Neuronal stem cell (in vitro differentiated cells): ENCODE measurements around the gene VAMP8. TPM values are rescaled to one million over a fixed set of nuclear protein-coding genes. Genes with fewer than 3 reads are reported as not detected.
A peak's percentile ranks its signal among the peaks of the same experiment; 100 is the strongest.

Source experiments
- DNase-seq: peaks from one replicate; pipeline ENCODE4 v3.0.0-alpha.2; 2013; ENCODE audit warnings: low spot score
- H2AFZ ChIP-seq: one replicate; pipeline ENCODE4 v1.6.1; 2013; ENCODE audit warnings: mild to moderate bottlenecking, low read length, inconsistent platforms
- H2AK5ac ChIP-seq: 2 replicates; pipeline ENCODE4 v1.6.1; 2013; ENCODE audit warnings: low read depth, mild to moderate bottlenecking, inconsistent platforms, low read length, moderate library complexity, mixed read lengths
- H2BK120ac ChIP-seq: 2 replicates; pipeline ENCODE4 v1.6.1; 2013; ENCODE audit warnings: low read depth, mild to moderate bottlenecking, inconsistent platforms, low read length, moderate library complexity, mixed read lengths
- H2BK12ac ChIP-seq: one replicate; pipeline ENCODE4 v1.6.1; 2013; ENCODE audit warnings: low read length, inconsistent platforms
- H2BK15ac ChIP-seq: 2 replicates; pipeline ENCODE4 v1.6.1; 2013; ENCODE audit warnings: mild to moderate bottlenecking, low read length, inconsistent platforms, mixed read lengths
- H2BK5ac ChIP-seq: one replicate; pipeline ENCODE4 v1.6.1; 2013; ENCODE audit warnings: inconsistent platforms, mild to moderate bottlenecking, low read length, moderate library complexity
- H3K14ac ChIP-seq: one replicate; pipeline ENCODE4 v1.6.1; 2013; ENCODE audit warnings: low read length, inconsistent platforms
- H3K18ac ChIP-seq: 2 replicates; pipeline ENCODE4 v1.6.1; 2013; ENCODE audit warnings: low read length, inconsistent platforms
- H3K23ac ChIP-seq: 2 replicates; pipeline ENCODE4 v1.6.1; 2013; ENCODE audit warnings: low read depth, mild to moderate bottlenecking, mixed read lengths, low read length, inconsistent platforms; ENCODE audit not compliant: poor library complexity
- H3K27ac ChIP-seq: replicated peaks from 3 replicates; pipeline ENCODE4 v1.5.1; 2013; ENCODE audit warnings: low read length, inconsistent platforms
- H3K27me3 ChIP-seq, 3 experiments: 2 replicates each; pipeline ENCODE4 v1.6.1; 2013; ENCODE audit warnings: low read length in 3 of 3, mild to moderate bottlenecking in 2 of 3, inconsistent platforms in 1 of 3, low read depth in 1 of 3, mixed read lengths in 1 of 3, moderate library complexity in 1 of 3; ENCODE audit not compliant: control insufficient read depth in 3 of 3, insufficient read depth in 3 of 3
- H3K36me3 ChIP-seq, 2 donors: replicated peaks in 1 of 2; 2 replicates each; pipeline ENCODE4 v1.6.1; 2013; ENCODE audit warnings: low read length in 2 of 2; ENCODE audit not compliant: control insufficient read depth in 2 of 2, insufficient read depth in 2 of 2
- H3K4ac ChIP-seq: 2 replicates; pipeline ENCODE4 v1.6.1; 2013; ENCODE audit warnings: inconsistent platforms, mild to moderate bottlenecking, low read length, moderate library complexity
- H3K4me1 ChIP-seq, 2 donors: 1 replicate in 1 of 2; 2 replicates in 1 of 2; pipeline ENCODE4 v1.6.1; 2013; ENCODE audit warnings: low read length in 2 of 2, low read depth in 1 of 2; ENCODE audit not compliant: control insufficient read depth in 2 of 2, insufficient read depth in 1 of 2
- H3K4me2 ChIP-seq: one replicate; pipeline ENCODE4 v1.6.1; 2013; ENCODE audit warnings: mild to moderate bottlenecking, low read length, inconsistent platforms; ENCODE audit not compliant: insufficient read depth, poor library complexity, severe bottlenecking
- H3K4me3 ChIP-seq, 2 donors: 2 replicates each; pipeline ENCODE4 v1.5.1; 2013; ENCODE audit warnings: low read length in 2 of 2, mild to moderate bottlenecking in 2 of 2, inconsistent platforms in 1 of 2, moderate library complexity in 1 of 2
- H3K79me1 ChIP-seq: one replicate; pipeline ENCODE4 v1.6.1; 2013; ENCODE audit warnings: low read depth, mild to moderate bottlenecking, inconsistent platforms, low read length, moderate library complexity
- H3K9ac ChIP-seq: one replicate; pipeline ENCODE4 v1.6.1; 2013; ENCODE audit warnings: mild to moderate bottlenecking, low read depth, low read length, inconsistent platforms; ENCODE audit not compliant: poor library complexity
- H3K9me3 ChIP-seq, 2 donors: replicated peaks in 1 of 2; 2 replicates each; pipeline versions ENCODE3 to v1.6.1; 2013; ENCODE audit warnings: low read length in 2 of 2, mild to moderate bottlenecking in 2 of 2, inconsistent platforms in 1 of 2, low read depth in 1 of 2, mixed read lengths in 1 of 2, moderate library complexity in 1 of 2; ENCODE audit not compliant: control insufficient read depth in 2 of 2, insufficient read depth in 1 of 2
- H4K8ac ChIP-seq: one replicate; pipeline ENCODE4 v1.6.1; 2013; ENCODE audit warnings: low read depth, mild to moderate bottlenecking, inconsistent platforms, low read length, moderate library complexity
- H4K91ac ChIP-seq: one replicate; pipeline ENCODE4 v1.6.1; 2013; ENCODE audit warnings: low read length, low read depth, mild to moderate bottlenecking, inconsistent platforms; ENCODE audit not compliant: poor library complexity
- WGBS, 2 donors: extraction: QIAGEN DNeasy Blood & Tissue Kit; methylation state at CpG; one replicate each; pipeline ENCODE4 v1.1.7; 2013; ENCODE audit warnings: missing lambda C conversion rate in 2 of 2, mixed read lengths in 1 of 2; ENCODE audit not compliant: insufficient read length in 2 of 2, insufficient replicate concordance in 1 of 2; ENCODE audit errors: extremely low coverage in 2 of 2; 5-methylcytosine and 5-hydroxymethylcytosine counted together
- polyA plus RNA-seq, 2 experiments: library from polyadenylated mRNA; stranded (reverse); fragments of 200-250 nt; gene quantifications; one replicate each; pipeline ENCODE4 v1.2.3, GENCODE V29; 2013

Gene VAMP8
- 4.0 TPM for polyA plus RNA-seq (2013, experiment 1 of 2)
- 4.0 TPM for polyA plus RNA-seq (2013, experiment 2 of 2)

DNA sequence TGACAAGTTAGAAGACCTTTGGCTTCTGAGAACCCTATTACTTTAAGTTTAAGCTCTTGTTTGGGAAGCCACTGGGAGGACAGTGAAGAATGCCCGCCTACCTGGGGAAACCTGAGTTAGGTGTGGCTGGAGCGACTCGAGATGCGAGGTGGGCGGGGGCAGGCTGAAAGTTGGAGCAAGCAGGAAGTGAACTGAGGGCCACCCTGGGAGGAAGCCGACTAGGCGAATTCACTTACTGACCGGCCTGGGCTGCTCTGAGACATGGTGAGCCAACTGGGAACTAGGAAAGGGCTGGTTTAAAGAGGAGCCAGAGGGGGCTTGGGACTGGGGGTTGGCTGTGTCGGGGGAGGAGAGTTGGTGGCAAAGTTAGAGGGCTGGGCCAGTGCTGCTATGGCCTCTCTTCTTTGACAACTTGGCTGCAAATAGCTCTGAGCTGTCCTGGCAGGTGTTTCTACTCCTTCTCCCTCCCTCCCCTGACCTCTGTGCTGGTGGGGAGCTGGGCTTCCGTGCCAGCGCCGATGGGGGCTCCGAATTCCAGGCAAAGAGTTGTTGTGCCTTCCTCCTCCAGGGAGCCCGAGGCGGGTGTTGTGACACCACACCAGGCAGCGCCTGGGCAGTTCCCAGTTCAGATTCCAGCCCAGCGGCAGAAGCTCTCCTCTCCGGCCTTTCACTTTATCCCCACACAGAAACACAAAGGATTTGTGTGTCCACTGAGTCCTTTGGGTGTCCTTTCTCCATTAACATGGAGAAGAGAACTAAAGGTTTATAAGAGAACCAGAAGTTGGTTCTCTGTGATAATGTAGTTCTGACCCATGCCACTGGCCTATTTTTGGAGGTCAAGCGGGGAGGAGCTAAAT is at the start of gene VAMP8:
Gene VAMP8 (plus strand): TSS at position 201 of the 857 bp plus-strand sequence. CDS start 61 bp downstream, at position 262.
- no peak within 1 kb of the TSS for H3K14ac ChIP-seq
- peak within 1 kb of the TSS; percentile 93 for H2AFZ ChIP-seq
- no peak within 1 kb of the TSS for H2AK5ac ChIP-seq
- H3K9ac ChIP-seq = no peak within 1 kb of the TSS
- no peak within 1 kb of the TSS for H3K4me3 ChIP-seq
- no CpG with 5 or more reads among the region's 19 CpGs for WGBS, 2 donors
- no peak within 1 kb of the TSS for H2BK5ac ChIP-seq
- H2BK12ac ChIP-seq = no peak within 1 kb of the TSS
- H3K36me3 ChIP-seq = no peaks in the 10 kb centered on the region
- no peak for DNase-seq
- peaks cover 15 to 26% of the 10 kb centered on the region in 2 donors for H3K4me1 ChIP-seq
- H3K27me3 ChIP-seq = peaks cover 0 to 4% (median 2%) of the 10 kb centered on the region in 3 experiments
- no peak within 1 kb of the TSS for H2BK15ac ChIP-seq
- H3K27ac ChIP-seq = no peak within 1 kb of the TSS
- H3K18ac ChIP-seq = peak within 1 kb of the TSS; percentile 76
- no peak within 1 kb of the TSS for H4K91ac ChIP-seq
- H4K8ac ChIP-seq = no peak within 1 kb of the TSS
- H2BK120ac ChIP-seq = no peak within 1 kb of the TSS
- H3K4ac ChIP-seq = no peak within 1 kb of the TSS
- H3K4me2 ChIP-seq = no peak within 1 kb of the TSS
- H3K79me1 ChIP-seq = no peaks in the 10 kb centered on the region
- H3K9me3 ChIP-seq = no peaks in the 10 kb centered on the region
- H3K23ac ChIP-seq = peak within 1 kb of the TSS; percentile 52

- no peak overlapping the region for H3K4me3 ChIP-seq
- no peak overlapping the region for H2AFZ ChIP-seq
- no peak overlapping the region for H2AK5ac ChIP-seq
- no peak overlapping the region for H3K14ac ChIP-seq
- H2BK120ac ChIP-seq = no peak overlapping the region
- no peak overlapping the region for H2BK5ac ChIP-seq
- H3K9me3 ChIP-seq = no peaks in the 10 kb centered on the region
- H2BK15ac ChIP-seq = no peak overlapping the region
- H3K23ac ChIP-seq = no peak overlapping the region
- H2BK12ac ChIP-seq = no peak overlapping the region
- peaks cover 0 to 4% (median 0%) of the 10 kb centered on the region in 3 experiments for H3K27me3 ChIP-seq
- no peak overlapping the region for H3K4ac ChIP-seq
- H3K36me3 ChIP-seq = no peaks in the 10 kb centered on the region
- DNase-seq = no peak
- no peak overlapping the region for H3K27ac ChIP-seq
- no peaks in the 10 kb centered on the region for H3K79me1 ChIP-seq
- no peak overlapping the region for H3K4me2 ChIP-seq
- no peak overlapping the region for H4K91ac ChIP-seq
- H3K9ac ChIP-seq = no peak overlapping the region
- H3K18ac ChIP-seq = no peak overlapping the region
- no peak overlapping the region for H4K8ac ChIP-seq
- H3K4me1 ChIP-seq = peaks cover 7 to 13% of the 10 kb centered on the region in 2 donors
These were observed 49.6 kb upstream of the VAMP8 start for GRCh38 chr2:85527787-85528186.

DNA sequence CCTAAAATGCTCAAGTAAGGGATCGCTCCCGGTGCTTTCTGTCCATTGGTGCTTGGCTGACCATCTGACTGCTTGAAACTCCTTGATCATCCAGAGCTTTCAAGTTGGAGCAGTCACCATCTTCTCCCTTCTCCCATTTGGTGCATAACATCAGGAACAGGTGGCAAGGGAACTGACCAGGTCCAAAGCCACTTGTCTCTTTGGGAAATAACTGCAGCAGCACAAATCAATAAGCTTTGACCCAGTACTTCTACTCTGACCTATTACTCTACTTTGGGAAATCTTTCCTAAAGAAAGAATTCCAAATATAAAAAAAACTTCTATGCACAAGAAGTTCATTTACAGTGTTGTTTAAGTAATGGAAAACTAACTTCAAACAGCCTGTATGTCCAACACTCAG is 49.0 kb upstream of the VAMP8 start:
- Histone ChIP-seq H3K4me3 (no peak overlapping the region), H3K4ac (no peak overlapping the region), H2AFZ (no peak overlapping the region), H3K23ac (no peak overlapping the region), H3K4me2 (no peak overlapping the region), H3K27ac (no peak overlapping the region), H2BK5ac (no peak overlapping the region), H3K79me1 (no peaks in the 10 kb centered on the region), H2AK5ac (no peak overlapping the region), H3K27me3 (peaks cover 0 to 4% (median 0%) of the 10 kb centered on the region in 3 experiments), H2BK15ac (no peak overlapping the region), H4K8ac (no peak overlapping the region), H3K4me1 (peaks cover 7 to 13% of the 10 kb centered on the region in 2 donors), H3K18ac (no peak overlapping the region), H2BK12ac (no peak overlapping the region), H3K14ac (no peak overlapping the region), H4K91ac (no peak overlapping the region), H3K36me3 (no peaks in the 10 kb centered on the region), H3K9ac (no peak overlapping the region), H2BK120ac (no peak overlapping the region), H3K9me3 (no peaks in the 10 kb centered on the region)
- DNase-seq = no peak
- WGBS, 2 donors = no CpG with 5 or more reads among the region's 2 CpGs

GRCh38 chr2:85529809-85530208 is 47.6 kb upstream of the VAMP8 start:
- no peak overlapping the region for H2AFZ ChIP-seq
- no peak overlapping the region for H4K8ac ChIP-seq
- peaks cover 5% of the 10 kb centered on the region in 2 donors for H3K4me1 ChIP-seq
- no peaks in the 10 kb centered on the region for H3K79me1 ChIP-seq
- H3K36me3 ChIP-seq = no peaks in the 10 kb centered on the region
- H2AK5ac ChIP-seq = no peak overlapping the region
- no peak overlapping the region for H3K4me3 ChIP-seq
- no peak for DNase-seq
- no peak overlapping the region for H2BK120ac ChIP-seq
- H3K23ac ChIP-seq = no peak overlapping the region
- H3K27me3 ChIP-seq = peaks cover 0 to 4% (median 0%) of the 10 kb centered on the region in 3 experiments
- no peak overlapping the region for H2BK12ac ChIP-seq
- no peak overlapping the region for H3K4ac ChIP-seq
- no peak overlapping the region for H2BK5ac ChIP-seq
- H3K9ac ChIP-seq = no peak overlapping the region
- H3K4me2 ChIP-seq = no peak overlapping the region
- no peak overlapping the region for H4K91ac ChIP-seq
- H3K18ac ChIP-seq = no peak overlapping the region
- no peak overlapping the region for H3K14ac ChIP-seq
- no peak overlapping the region for H2BK15ac ChIP-seq
- no peak overlapping the region for H3K27ac ChIP-seq
- no peaks in the 10 kb centered on the region for H3K9me3 ChIP-seq
- WGBS, 2 donors = no CpG with 5 or more reads among the region's 1 CpG
